ENCODE measurements around the gene CWC27.

The CWC27 gene

GRCh38 chr5:65066387-65067146, 297.8 kb downstream of the CWC27 start:
- no peak for TF ChIP-seq POLR2A (IDR thresholded peaks at IDR 0.05; ENCODE audit: low read depth, low read length)
- no peak for DNase-seq (ENCODE audit: insufficient read length, low spot score)
- no peak for FAIRE-seq

GRCh38 chr5:65067147-65067506, 298.4 kb downstream of the CWC27 start:
- DNase-seq (ENCODE audit: insufficient read length, low spot score): no peak
- FAIRE-seq: no peak
- TF ChIP-seq POLR2A (IDR thresholded peaks at IDR 0.05; ENCODE audit: low read depth, low read length): no peak

All from H54 (cell line).